ENCODE data around the gene TRAPPC12.

The TRAPPC12 gene

DNA sequence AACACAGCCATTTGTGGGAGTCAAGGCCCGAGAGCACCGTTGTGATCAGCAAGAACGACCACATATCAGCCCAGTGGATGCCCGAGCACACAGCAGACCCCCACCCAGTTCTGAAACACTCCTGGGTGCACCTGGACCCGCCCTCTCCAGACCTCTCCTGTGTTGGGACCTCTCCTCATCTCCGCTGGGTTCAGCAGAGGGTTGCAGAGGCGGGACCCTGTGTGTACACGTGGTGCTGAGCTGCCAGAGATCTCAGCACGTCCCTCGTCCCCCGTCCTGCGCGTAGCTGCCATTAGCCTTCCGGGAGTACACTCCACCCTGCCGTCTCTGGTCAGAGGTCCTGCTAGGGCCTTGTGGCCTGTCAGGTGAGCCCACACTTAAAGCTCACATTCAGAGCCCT lies 88.2 kb downstream of the TRAPPC12 start:
- TF ChIP-seq, protein P1, sequence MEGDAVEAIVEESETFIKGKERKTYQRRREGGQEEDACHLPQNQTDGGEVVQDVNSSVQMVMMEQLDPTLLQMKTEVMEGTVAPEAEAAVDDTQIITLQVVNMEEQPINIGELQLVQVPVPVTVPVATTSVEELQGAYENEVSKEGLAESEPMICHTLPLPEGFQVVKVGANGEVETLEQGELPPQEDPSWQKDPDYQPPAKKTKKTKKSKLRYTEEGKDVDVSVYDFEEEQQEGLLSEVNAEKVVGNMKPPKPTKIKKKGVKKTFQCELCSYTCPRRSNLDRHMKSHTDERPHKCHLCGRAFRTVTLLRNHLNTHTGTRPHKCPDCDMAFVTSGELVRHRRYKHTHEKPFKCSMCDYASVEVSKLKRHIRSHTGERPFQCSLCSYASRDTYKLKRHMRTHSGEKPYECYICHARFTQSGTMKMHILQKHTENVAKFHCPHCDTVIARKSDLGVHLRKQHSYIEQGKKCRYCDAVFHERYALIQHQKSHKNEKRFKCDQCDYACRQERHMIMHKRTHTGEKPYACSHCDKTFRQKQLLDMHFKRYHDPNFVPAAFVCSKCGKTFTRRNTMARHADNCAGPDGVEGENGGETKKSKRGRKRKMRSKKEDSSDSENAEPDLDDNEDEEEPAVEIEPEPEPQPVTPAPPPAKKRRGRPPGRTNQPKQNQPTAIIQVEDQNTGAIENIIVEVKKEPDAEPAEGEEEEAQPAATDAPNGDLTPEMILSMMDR (IDR thresholded peaks at IDR 0.05; ENCODE audit: insufficient read depth, low read length, missing control alignments) = no peak
- ChIA-PET POLR2A (no interaction called here), CTCF (interaction anchor here (1.4 kb wide), 1 partner anchor 43 kb away, joined by 4 read pairs; no protein-coding TSS in a partner anchor)
- no peak overlapping the region for H3K4me3 ChIP-seq (ENCODE audit: low read depth, low read length)
- DNase-seq (ENCODE audit: low read depth, low spot score) = no peak

DNA sequence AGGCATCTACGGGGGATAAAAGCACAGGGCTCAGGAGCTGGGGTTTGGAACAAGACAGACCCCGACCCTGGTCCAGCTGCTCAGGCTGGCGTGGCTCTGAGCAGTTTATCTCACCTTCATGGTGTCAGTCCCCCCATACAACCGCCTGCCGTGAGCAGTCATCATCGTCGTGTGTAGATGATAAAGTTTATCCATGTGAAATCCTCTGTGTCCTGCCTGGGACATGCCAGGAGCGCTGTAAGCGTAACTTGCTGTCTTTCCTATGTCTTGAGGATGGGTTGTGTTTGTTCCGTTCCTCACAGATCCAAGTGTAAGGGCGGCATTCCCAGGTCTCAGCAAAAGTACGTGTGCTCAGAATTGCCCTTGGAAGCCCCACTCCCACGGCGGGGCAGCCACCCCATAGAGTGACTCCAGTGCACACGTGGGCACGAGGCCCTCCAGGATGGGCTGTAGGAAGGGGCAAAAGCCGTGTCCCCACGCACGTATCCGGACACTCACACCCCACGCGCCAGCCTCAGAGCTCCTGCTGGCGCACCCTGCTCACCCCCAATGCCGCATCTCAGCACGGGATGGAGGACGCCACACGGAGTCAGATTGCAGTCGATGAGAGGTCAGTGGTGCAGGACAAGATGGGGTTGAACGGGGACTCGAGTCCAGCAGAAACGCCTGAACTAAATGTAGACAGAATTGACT lies 88.9 kb downstream of the TRAPPC12 start:
- ChIA-PET CTCF (interaction anchor here (0.6 to 1.4 kb wide), 2 partner anchors 44 to 183 kb away, joined by 3 to 4 read pairs; no protein-coding TSS in a partner anchor), POLR2A (no interaction called here)
- H3K4me3 ChIP-seq (ENCODE audit: low read depth, low read length) = no peak overlapping the region
- TF ChIP-seq, protein P1 (IDR thresholded peaks at IDR 0.05; ENCODE audit: insufficient read depth, low read length, missing control alignments) = no peak
- DNase-seq (ENCODE audit: low read depth, low spot score) = no peak

DNA sequence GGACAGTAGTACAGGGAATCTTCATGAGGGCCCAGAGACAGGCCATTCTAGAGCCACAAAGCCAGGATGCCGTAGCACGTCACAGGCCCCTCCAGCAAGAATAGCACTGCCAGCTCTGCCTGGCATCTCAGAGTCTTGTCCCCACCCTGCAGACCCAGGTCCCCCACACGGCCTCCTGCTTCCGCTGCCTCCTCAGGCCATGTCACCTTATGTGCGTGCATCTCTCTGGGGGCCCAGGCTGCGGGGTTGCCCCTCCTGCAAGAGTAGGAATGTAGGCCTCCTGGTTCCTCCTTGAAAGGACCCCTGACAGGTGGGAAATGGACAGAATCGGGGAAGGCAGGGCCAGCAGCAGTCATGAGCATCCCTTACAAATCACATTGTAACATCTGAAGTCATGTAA lies 90.0 kb downstream of the TRAPPC12 start:
- no peak for DNase-seq (ENCODE audit: low read depth, low spot score)
- CTCF ChIA-PET = interaction anchor here (0.6 to 1.6 kb wide), 3 partner anchors 46 to 182 kb away, joined by 3 to 5 read pairs (median 4); no protein-coding TSS in a partner anchor
- POLR2A ChIA-PET = no interaction called here
- TF ChIP-seq, protein P1 (IDR thresholded peaks at IDR 0.05; ENCODE audit: insufficient read depth, low read length, missing control alignments) = no peak
- no peak overlapping the region for H3K4me3 ChIP-seq (ENCODE audit: low read depth, low read length)

DNA sequence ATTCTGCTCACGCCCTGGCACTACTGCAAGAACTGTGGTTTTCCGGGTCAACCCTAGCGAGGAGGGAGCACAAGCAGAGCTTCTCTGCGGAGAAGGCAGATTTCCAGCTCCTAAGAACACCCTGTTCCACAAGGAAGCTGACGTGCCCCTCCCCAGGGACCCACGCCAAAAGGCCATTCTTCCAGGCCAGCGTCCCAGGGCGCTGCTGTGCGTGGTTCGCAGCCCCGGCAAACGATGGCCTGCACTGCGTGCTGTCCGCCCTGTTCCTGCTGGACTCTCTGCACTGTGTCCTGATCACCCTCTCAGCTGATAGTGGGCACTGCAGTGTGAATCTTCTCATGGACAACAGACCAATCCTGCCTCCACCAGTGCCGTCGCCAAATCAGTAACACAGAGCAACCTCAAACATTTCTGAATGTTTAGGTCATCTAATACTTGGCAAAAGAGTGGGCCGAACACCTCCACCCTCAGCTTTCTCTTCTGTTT lies 90.7 kb downstream of the TRAPPC12 start:
- TF ChIP-seq, protein P1 (IDR thresholded peaks at IDR 0.05; ENCODE audit: insufficient read depth, low read length, missing control alignments) = no peak
- ChIA-PET CTCF (interaction anchor here (0.7 to 1.7 kb wide), 4 partner anchors 8 to 181 kb away, joined by 3 to 7 read pairs (median 4); no protein-coding TSS in a partner anchor), POLR2A (no interaction called here)
- no peak overlapping the region for H3K4me3 ChIP-seq (ENCODE audit: low read depth, low read length)
- DNase-seq (ENCODE audit: low read depth, low spot score) = peak; percentile 62

DNA sequence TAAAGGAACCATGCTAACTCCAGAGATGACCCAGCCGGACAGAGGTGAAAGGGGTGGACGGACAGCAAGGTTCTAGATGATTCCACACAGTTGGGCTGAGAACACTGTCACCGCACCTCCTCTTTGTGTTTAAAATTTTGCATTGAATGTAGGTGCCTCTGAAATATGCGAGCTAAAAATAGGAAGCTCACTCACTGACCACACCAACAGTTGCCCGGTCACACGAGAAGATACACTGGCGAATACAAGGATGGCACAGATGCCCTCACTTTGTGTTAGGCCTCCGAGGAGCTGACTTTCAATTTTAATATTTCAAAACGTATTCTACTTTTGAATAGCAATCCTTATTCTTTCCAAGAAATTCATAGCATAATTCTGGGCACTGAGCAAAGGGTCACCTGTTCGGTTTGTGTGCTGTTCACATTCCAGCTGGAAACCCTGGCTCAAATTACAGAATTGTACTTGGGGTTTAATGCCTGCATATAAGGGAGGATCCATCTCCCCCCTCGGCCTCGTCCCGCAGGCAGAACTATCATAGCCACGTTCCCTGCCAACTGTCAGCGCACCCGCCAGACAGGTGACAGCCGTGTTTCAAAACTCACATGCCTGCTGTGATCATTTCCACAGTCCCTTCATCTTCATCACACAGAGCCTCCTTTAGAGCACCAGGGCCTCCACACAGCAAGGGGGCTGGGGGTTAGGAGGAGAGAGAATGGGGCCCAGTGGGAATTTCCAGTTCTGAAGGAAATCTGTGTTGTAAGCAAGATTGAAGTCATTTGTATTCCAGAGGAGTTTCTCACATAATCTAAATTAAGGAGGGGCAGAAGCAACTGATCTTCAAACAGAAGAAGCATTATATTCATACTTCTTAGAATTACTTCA lies 91.6 kb downstream of the TRAPPC12 start:
- TF ChIP-seq, protein P1 (IDR thresholded peaks at IDR 0.05; ENCODE audit: insufficient read depth, low read length, missing control alignments) = no peak
- no peak for DNase-seq (ENCODE audit: low read depth, low spot score)
- POLR2A ChIA-PET = no interaction called here
- CTCF ChIA-PET = interaction anchor here (0.7 to 1.7 kb wide), 3 partner anchors 8 to 180 kb away, joined by 3 to 7 read pairs (median 4); no protein-coding TSS in a partner anchor
- H3K4me3 ChIP-seq (ENCODE audit: low read depth, low read length) = no peak overlapping the region

DNA sequence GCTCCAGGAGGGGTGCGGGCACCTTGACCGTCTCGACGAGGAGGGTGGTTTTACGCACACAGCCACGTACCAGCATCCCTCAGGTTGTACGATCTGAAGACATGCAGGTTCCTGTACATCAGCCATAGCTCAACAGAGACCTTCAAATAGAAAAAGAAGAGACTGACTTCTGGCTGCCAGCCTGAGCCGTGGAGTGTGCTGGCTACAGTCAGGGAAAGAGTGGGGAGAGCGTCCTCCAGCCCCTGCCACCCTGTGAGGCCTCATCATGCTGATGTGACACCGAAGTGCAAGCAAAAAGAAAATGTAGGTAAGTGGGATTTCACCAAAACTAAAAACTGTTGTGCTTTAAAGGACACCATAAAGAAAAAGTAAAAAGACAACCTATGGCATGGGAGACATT lies 92.8 kb downstream of the TRAPPC12 start:
- H3K4me3 ChIP-seq (ENCODE audit: low read depth, low read length) = no peak overlapping the region
- TF ChIP-seq, protein P1 (IDR thresholded peaks at IDR 0.05; ENCODE audit: insufficient read depth, low read length, missing control alignments) = no peak
- DNase-seq (ENCODE audit: low read depth, low spot score) = no peak
- ChIA-PET CTCF (interaction anchor here (3.4 kb wide), 1 partner anchor 10 kb away, joined by 26 read pairs; no protein-coding TSS in a partner anchor), POLR2A (no interaction called here)
